Neuron (in vitro differentiated cells): ENCODE measurements around the gene FAF2.
A peak's percentile ranks its signal among the peaks of the same experiment; 100 is the strongest.

Experiments
- H2AFZ ChIP-seq: one replicate; pipeline ENCODE4 v1.6.1; 2013; ENCODE audit warnings: low read depth, mild to moderate bottlenecking, inconsistent platforms, low read length, moderate library complexity
- H3K27me3 ChIP-seq: one replicate; pipeline ENCODE4 v1.6.1; 2013; ENCODE audit warnings: low read length; ENCODE audit not compliant: insufficient read depth
- H3K36me3 ChIP-seq: one replicate; pipeline ENCODE4 v1.6.1; 2013; ENCODE audit warnings: low read length; ENCODE audit not compliant: insufficient read depth
- H3K4me1 ChIP-seq: one replicate; pipeline ENCODE4 v1.6.1; 2013; ENCODE audit warnings: low read length; ENCODE audit not compliant: insufficient read depth
- H3K4me3 ChIP-seq: 2 replicates; pipeline ENCODE4 v1.5.1; 2013; ENCODE audit warnings: mild to moderate bottlenecking, low read length, moderate library complexity
- H3K9me3 ChIP-seq: one replicate; pipeline ENCODE4 v1.6.1; 2013; ENCODE audit warnings: low read length

The FAF2 gene

DNA sequence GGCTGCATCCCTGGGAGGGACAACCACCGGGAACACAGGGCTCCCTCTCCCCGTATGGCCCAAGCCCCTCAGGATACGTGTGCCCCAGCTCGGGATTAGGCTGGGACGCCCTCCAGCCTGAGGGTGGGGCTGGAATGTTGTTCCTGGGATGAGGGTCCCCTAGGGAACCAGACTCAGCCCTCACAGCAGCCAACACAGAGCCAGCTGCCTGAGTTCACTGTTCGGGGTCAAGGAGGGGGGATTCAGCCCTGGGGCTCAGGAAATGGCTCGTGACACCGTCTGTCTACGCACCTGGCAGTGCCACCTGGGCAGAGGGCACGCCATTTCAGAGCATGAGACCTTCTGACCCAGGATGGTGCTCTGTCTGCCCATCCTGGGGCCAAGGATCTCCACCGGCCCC, 80.1 kb downstream of the FAF2 start:
- Histone ChIP-seq H2AFZ (no peak overlapping the region), H3K9me3 (no peaks in the 10 kb centered on the region), H3K4me1 (no peaks in the 10 kb centered on the region), H3K4me3 (no peak overlapping the region), H3K36me3 (peaks cover 48% of the 10 kb centered on the region), H3K27me3 (no peaks in the 10 kb centered on the region)

DNA sequence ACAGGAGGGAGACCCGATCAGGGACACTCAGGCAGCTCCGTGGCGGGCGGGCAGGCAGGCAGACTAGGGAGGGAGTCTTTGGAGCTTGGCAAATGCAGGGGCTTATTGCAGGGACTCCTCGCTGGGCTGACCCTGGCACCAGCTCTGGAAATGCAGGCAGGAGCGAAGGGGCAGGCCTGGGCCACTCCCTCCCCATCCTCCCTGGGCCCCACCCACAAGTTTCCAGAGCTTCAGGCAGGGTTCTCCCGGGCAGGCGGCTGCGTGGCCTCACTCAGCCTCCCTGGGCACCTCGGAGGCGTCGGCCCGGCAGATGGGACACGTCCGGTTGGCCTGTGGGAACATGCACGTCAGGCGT, 80.6 kb downstream of the FAF2 start:
- Histone ChIP-seq H3K4me1 (no peaks in the 10 kb centered on the region), H3K4me3 (no peak overlapping the region), H3K27me3 (no peaks in the 10 kb centered on the region), H2AFZ (no peak overlapping the region), H3K9me3 (no peaks in the 10 kb centered on the region), H3K36me3 (peaks cover 52% of the 10 kb centered on the region)

GRCh38 chr5:176529116-176529740, 81.0 kb downstream of the FAF2 start:
- no peak overlapping the region for H2AFZ ChIP-seq
- peaks cover 3% of the 10 kb centered on the region for H3K4me1 ChIP-seq
- no peaks in the 10 kb centered on the region for H3K9me3 ChIP-seq
- H3K36me3 ChIP-seq: peaks cover 52% of the 10 kb centered on the region
- no peak overlapping the region for H3K4me3 ChIP-seq
- H3K27me3 ChIP-seq: no peaks in the 10 kb centered on the region

DNA sequence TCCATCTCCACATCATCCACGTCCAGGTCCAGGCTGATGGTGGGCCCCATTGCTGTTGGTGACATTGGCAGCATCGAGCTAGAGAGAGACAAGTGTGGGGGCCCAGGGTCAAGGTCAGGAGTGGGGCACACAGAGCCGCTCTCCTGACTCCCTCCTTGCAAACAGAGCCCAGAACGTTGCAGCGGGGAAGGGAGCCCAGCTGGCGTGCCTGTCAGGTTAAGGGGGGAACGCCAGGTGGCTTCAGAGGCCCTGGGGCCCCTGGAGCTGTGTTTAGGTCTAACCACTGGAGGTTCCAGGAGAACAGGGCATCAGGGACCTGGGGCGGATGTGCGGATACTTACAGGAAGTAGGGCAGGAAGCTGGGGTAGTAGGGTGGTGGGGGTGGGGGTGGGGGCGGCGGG, 81.6 kb downstream of the FAF2 start:
- Histone ChIP-seq H3K4me1 (peaks cover 8% of the 10 kb centered on the region), H3K9me3 (no peaks in the 10 kb centered on the region), H3K4me3 (no peak overlapping the region), H3K27me3 (no peaks in the 10 kb centered on the region), H3K36me3 (peaks cover 52% of the 10 kb centered on the region), H2AFZ (no peak overlapping the region)

DNA sequence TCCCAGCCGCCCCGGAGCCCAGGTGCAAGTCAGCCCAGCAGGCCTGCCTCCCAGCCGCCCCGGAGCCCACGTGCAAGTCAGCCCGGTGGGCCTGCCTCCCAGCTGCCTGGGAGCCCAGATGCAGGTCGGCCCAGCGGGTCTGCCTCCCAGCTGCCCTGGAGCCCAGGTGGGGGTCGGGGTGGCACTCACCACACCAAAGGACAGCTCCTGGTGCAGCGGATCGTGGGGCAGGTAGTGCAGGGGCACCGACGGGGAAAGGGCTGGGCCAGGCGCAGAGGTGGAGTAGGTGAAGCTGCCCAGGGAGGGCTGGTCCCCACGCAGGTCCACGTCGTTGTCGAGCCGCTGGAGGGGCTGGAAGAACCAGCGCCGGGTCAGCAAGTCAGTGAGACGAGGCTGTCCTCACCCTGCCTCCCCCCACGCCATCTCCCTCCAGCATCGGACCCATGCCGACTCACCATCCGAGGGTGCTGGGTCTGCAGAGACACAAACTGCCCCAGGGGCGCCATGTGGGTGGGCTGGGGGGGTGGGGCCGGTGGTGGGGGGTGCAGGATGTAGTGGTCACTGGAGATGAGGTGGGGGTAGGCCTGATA, 82.3 kb downstream of the FAF2 start:
- Histone ChIP-seq H3K4me3 (no peak overlapping the region), H2AFZ (no peak overlapping the region), H3K36me3 (peaks cover 52% of the 10 kb centered on the region), H3K4me1 (peaks cover 16% of the 10 kb centered on the region), H3K9me3 (no peaks in the 10 kb centered on the region), H3K27me3 (no peaks in the 10 kb centered on the region)

DNA sequence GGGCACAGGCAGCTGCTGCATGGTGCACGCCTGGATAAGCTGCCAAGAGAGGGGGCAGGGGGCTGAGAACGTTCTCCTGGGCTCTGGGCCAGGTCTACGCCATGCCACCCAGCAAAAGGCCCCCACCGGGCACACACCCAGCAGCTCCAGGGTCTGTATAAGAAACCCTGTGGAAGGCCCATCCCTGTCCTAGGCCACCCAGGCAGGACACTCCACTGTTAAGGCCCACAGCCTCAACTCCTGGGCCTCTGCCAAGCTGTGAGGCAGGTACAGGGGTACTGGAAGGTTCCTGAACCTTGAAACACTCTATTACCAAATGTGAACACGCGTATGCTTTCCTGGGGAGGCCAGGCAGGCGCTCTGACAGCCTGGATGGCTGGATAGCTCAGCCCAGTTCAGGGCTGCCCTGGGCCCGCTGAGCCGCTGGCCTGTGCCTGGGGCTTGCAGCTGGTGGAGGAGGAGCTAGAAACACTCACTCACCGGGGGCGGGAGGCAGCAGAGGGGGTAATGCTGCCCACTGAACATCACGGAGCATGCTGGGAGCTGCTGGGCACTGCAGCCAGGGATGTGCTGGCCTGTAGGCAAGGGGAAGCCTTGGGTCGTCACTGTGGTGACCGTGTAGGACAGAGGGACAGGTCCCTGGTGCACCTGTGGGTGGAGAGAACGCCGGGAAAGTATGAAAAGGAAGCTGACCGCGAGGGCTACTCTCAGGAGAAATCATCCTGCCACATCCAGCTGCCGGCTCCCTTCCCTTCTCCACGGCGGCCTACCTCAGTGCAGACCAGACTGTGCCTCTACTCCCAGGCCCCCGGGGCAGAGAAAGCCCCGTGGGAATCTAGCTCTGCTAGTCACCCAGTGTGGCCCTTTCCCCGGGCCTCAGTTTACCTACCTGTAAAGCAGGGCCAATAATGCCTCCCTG, 83.1 kb downstream of the FAF2 start:
- H3K36me3 ChIP-seq: peaks cover 51% of the 10 kb centered on the region
- H3K27me3 ChIP-seq: no peaks in the 10 kb centered on the region
- H3K4me1 ChIP-seq: peaks cover 22% of the 10 kb centered on the region
- no peaks in the 10 kb centered on the region for H3K9me3 ChIP-seq
- no peak overlapping the region for H3K4me3 ChIP-seq
- no peak overlapping the region for H2AFZ ChIP-seq

DNA sequence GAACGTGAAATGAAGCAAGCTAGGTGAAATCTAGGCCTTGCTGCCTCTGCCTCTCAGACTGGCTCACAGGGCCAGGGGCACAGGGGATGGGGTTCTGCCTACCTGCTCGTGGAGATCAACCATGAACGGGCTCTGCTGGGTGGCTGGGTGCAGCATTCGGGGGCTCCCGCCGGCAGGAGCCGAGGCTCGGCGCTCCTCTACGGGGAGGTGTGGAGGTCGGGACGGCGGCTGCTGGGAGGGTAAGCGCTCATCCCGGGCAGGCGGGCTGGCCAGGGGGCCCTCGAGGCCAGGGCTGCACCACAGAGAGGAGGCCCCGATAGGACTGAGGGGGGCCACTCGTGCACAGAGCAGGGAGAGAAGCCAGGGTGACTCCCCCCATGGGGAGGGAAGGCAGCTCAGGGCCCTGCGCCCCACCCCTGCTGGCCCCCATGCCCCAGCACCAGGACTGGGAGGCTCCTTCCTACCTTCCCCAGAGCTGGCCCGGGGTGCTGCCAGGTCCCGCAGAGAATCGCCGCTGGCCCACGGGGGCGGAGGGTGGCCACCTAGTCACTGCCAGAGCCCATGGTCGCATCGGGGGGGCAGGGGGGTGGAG, 83.8 kb downstream of the FAF2 start:
- H2AFZ ChIP-seq: no peak overlapping the region
- H3K9me3 ChIP-seq: no peaks in the 10 kb centered on the region
- peaks cover 22% of the 10 kb centered on the region for H3K4me1 ChIP-seq
- H3K4me3 ChIP-seq: no peak overlapping the region
- H3K27me3 ChIP-seq: no peaks in the 10 kb centered on the region
- H3K36me3 ChIP-seq: peaks cover 51% of the 10 kb centered on the region

- Histone ChIP-seq H3K36me3 (peaks cover 45% of the 10 kb centered on the region), H3K27me3 (no peaks in the 10 kb centered on the region), H3K4me1 (peaks cover 22% of the 10 kb centered on the region), H3K4me3 (no peak overlapping the region), H3K9me3 (no peaks in the 10 kb centered on the region), H2AFZ (no peak overlapping the region)
These were observed 84.6 kb downstream of the FAF2 start for GRCh38 chr5:176532795-176533194.

DNA sequence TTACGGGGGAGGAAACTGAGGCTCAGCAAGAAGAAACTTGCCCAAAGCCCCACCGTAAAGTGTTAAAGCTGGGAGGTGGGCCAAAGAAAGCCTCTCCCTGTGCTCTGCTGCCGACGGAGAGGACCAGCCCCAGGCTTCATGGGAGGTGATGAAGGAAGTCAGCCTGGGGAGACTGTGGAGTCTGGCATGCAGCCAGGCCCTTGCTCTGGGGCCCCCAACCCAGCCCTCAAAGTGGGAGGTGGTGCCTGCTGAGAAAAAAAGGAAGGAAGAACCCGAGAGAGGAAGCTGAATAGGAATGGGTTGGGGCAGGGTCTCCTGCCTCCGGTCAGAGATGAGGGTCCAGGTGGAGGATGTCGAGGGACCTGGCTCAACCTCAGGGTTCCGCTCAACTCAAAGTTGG, 85.2 kb downstream of the FAF2 start:
- no peaks in the 10 kb centered on the region for H3K27me3 ChIP-seq
- H3K36me3 ChIP-seq: peaks cover 39% of the 10 kb centered on the region
- H2AFZ ChIP-seq: no peak overlapping the region
- H3K9me3 ChIP-seq: no peaks in the 10 kb centered on the region
- H3K4me3 ChIP-seq: no peak overlapping the region
- peaks cover 25% of the 10 kb centered on the region for H3K4me1 ChIP-seq

GRCh38 chr5:176533894-176534611, 85.9 kb downstream of the FAF2 start:
- no peak overlapping the region for H2AFZ ChIP-seq
- H3K27me3 ChIP-seq: no peaks in the 10 kb centered on the region
- peaks cover 27% of the 10 kb centered on the region for H3K4me1 ChIP-seq
- no peak overlapping the region for H3K4me3 ChIP-seq
- peaks cover 33% of the 10 kb centered on the region for H3K36me3 ChIP-seq
- H3K9me3 ChIP-seq: no peaks in the 10 kb centered on the region

DNA sequence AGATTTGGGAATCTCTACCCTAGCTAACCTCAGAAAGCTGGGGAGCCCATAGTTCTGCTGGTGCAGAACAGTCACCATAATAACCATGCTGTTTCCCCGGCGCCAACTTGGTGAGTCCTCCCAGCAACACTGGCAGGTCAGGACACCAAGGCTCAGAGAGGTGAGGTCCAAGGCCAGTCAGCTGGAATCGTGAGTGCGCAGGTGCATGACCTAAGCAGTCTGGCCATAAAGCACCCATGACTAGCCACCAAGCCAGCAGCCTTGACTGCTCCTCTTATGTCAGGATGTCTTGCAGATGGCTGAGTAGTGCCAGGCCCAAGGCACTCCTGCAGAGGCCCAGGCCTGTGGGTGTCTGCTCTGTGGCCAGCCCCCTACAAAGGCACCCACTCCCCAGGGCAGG, 86.5 kb downstream of the FAF2 start:
- Histone ChIP-seq H3K4me3 (no peak overlapping the region), H3K36me3 (peaks cover 27% of the 10 kb centered on the region), H3K27me3 (no peaks in the 10 kb centered on the region), H3K4me1 (peaks cover 27% of the 10 kb centered on the region), H2AFZ (no peak overlapping the region), H3K9me3 (no peaks in the 10 kb centered on the region)

DNA sequence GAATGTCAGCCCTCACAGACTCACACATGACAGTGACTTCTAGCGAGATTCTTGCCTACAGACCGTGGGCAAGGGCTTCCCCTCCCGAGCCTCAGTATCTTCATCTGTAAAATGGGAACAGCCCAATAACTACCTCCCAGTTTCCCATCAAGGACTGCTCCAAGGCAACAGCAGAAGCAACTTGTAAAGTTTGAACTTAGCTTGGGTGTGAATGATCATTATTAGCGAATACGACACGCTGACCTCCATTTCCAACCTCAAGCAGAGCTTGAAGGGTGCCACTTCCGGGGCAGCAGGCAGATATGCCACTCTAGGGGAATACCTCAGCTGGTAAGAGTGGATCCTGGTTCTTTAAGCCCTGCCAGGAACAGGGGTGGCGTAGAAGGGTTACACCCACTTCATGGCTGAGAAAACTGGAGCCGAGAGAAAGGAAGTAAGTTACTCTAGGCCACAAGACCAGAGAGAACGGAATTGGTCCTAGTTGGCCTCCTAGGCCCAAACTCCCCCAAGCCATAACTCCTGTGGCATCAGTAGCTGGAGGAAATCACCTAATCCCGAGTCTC, 87.0 kb downstream of the FAF2 start:
- Histone ChIP-seq H2AFZ (no peak overlapping the region), H3K4me3 (peak overlapping the region; percentile 88), H3K27me3 (no peaks in the 10 kb centered on the region), H3K9me3 (no peaks in the 10 kb centered on the region), H3K36me3 (peaks cover 25% of the 10 kb centered on the region), H3K4me1 (peaks cover 27% of the 10 kb centered on the region)
